HL-60/S4 treated with retinoic acid at 250 ng/mL for 4 days and 3 days (cell line): ENCODE measurements around the gene CRACR2B.

Experiments used
- in situ Hi-C: fragments of 300-500 bp; cut with MboI; formaldehyde crosslinking; loops from 2 replicates; pipeline ENCODE4 v1.7.0; 2022; ENCODE audit warnings: low sequenced_read_pairs

CRACR2B gene

GRCh38 chr11:863910-864827 is 36.5 kb downstream of the CRACR2B start:
- in situ Hi-C loops: loop anchor here (25.0 kb wide), 1 partner anchor 173 kb away; the partner anchor contains the start of gene MUC6

- in situ Hi-C loops: loop anchor here (25.0 kb wide), 1 partner anchor 172 kb away; the partner anchor contains the start of gene MUC6
These were observed 37.2 kb downstream of the CRACR2B start for GRCh38 chr11:864898-865297.

- in situ Hi-C loops: loop anchor here (25.0 kb wide), 1 partner anchor 172 kb away; the partner anchor contains the start of gene MUC6
These were observed 38.0 kb downstream of the CRACR2B start for GRCh38 chr11:865462-866430.

DNA sequence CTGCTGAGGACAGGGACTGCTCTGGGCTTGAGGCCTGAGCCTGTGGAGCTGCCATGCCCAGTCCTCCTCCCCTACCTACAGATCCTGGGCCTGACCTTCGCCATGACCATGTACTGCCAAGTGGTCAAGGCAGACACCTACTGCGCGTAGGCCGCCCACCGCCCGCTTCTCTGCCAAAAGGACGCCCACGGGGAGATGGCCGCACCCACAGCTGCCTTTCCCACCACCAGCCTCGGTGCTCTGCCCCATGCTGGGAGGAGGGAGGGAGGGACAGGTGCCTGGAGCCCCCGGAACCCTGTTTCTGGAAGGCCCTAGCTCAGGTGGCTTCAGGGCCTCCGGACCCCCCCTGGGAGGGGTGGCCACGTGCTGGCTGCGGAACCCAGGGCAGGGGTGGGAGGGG is 38.8 kb downstream of the CRACR2B start:
- in situ Hi-C loops: loop anchor here (25.0 kb wide), 1 partner anchor 171 kb away; the partner anchor contains the start of gene MUC6

DNA sequence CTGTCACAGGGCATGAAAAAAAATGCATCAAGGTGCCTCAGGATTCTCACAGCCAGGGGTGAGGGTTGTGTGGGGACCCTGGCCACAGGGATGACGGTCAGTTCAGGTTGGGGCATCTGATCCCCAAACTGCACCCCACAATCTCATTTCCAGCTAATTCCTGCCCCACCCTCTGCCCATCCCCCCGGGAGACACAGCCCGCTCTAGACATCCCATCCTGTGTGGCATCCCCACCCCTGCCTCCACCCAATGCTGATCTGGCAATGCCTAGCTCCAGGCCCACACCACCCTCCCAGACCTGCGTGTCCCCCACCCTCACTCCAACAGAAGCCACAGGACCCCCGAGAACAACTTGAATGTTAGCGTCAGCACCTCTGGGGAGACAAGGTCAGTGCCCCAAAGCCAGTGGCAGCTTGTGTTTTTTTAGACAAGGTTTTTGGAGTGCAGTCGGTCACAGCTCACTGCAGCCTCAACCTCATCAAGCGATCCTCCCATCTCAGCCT is 40.2 kb downstream of the CRACR2B start:
- in situ Hi-C loops: loop anchor here (25.0 kb wide), 1 partner anchor 169 kb away; the partner anchor contains the start of gene MUC6

GRCh38 chr11:868394-868793 is 40.7 kb downstream of the CRACR2B start:
- in situ Hi-C loops: loop anchor here (25.0 kb wide), 1 partner anchor 169 kb away; the partner anchor contains the start of gene MUC6

DNA sequence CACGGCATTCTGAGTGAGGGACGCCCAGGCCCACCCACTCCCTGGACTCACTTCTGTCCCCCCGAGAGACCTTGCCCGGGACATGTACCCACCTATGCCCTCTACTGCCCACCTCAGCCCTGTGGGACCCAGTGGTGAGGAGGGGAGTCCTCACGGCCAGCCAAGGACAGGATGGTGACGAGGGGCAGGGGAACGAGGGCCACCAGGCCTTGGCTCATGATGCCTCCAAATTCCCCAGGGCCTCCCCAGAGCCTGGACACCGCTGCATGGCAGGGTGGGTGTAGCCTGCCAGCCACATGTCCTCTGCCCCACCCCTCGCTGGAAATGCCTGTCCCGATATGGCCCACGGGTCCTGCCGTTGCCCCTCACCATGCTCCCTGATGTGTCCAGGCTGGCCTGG is 41.1 kb downstream of the CRACR2B start:
- in situ Hi-C loops: loop anchor here (25.0 kb wide), 1 partner anchor 168 kb away; the partner anchor contains the start of gene MUC6

DNA sequence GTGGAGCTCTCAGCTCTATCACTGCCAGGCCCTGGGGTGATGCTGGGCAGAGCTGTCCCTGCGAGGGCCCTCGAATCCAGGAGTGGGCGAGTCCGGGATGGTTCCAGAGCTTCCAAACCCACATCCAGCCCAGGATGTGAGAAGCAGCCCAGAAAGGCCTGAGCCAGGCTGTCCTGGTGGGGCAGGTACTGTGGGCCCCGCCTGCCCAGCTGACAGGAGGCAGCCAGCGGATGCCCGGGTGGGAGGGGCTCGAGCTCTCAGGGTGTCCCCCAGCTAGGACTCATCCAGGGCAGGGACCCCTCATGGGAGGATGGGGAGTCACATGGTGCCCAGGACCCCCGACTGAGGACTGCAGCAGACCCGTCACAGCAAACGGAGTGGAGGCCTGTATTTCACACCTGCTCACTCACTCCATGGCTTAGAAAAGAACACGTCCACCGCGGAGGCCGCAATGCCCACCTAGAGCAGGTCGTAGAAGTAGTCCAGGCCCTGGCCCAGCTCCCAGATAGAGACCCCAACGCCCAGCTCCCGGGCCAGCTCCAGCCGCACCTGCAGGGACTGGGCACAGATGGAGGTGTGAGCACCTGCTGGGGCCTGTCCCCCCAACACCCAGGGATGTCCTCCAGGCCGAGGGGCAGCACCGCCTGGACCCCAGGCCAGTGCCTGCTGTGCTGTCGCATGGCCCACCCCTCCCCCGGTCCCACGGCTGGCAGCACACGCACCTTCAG is 41.8 kb downstream of the CRACR2B start:
- in situ Hi-C loops: loop anchor here (25.0 kb wide), 1 partner anchor 168 kb away; the partner anchor contains the start of gene MUC6

DNA sequence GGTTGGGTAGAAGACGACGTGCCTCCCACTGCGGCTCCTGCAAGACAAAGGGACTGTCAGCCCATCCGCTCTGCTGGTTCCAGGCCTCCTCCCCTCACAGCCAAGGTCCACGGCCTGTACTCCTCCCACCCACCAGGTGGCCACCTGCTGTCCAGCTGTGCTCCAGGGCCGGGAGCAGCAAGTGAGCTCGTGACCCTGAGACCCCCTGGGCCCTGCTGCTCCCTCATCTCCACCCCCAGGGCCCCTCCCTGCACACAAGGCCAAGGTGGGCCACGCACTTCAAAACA is 42.4 kb downstream of the CRACR2B start:
- in situ Hi-C loops: loop anchor here (25.0 kb wide), 1 partner anchor 167 kb away; the partner anchor contains the start of gene MUC6

- in situ Hi-C loops: loop anchor here (25.0 kb wide), 1 partner anchor 167 kb away; the partner anchor contains the start of gene MUC6
These were observed 42.7 kb downstream of the CRACR2B start for GRCh38 chr11:870418-870817.

GRCh38 chr11:871472-871871 is 43.8 kb downstream of the CRACR2B start:
- in situ Hi-C loops: loop anchor here (25.0 kb wide), 1 partner anchor 166 kb away; the partner anchor contains the start of gene MUC6

- in situ Hi-C loops: loop anchor here (25.0 kb wide), 1 partner anchor 165 kb away; the partner anchor contains the start of gene MUC6
These were observed 45.1 kb downstream of the CRACR2B start for GRCh38 chr11:872799-873198.

GRCh38 chr11:873706-874105 is 46.0 kb downstream of the CRACR2B start:
- in situ Hi-C loops: loop anchor here (25.0 kb wide), 1 partner anchor 164 kb away; the partner anchor contains the start of gene MUC6

DNA sequence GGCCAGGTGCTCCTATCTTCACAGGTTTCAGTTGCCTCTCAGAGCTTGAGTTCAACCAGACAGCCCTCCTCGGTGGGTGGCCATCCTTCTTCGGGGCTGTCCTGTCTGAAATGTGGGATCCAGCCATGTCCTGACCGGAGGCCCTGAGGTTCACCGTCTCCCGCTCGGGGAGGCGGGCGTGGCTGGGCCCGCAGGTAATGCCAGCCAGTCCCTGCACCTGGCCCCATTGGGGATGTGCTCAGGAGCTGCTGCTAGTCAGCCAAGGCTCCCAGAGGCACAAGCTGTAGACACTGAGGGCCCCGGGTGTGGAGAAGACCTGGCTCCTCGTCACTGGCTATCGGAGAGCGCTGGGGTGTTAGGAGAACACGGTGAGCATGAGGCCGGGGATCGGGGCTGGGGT is 47.5 kb downstream of the CRACR2B start:
- in situ Hi-C loops: no loop called here

GRCh38 chr11:875769-876301 is 48.1 kb downstream of the CRACR2B start:
- in situ Hi-C loops: no loop called here

GRCh38 chr11:876545-876944 is 48.8 kb downstream of the CRACR2B start:
- in situ Hi-C loops: no loop called here

- in situ Hi-C loops: no loop called here
These were observed 49.8 kb downstream of the CRACR2B start for GRCh38 chr11:877565-877964.

DNA sequence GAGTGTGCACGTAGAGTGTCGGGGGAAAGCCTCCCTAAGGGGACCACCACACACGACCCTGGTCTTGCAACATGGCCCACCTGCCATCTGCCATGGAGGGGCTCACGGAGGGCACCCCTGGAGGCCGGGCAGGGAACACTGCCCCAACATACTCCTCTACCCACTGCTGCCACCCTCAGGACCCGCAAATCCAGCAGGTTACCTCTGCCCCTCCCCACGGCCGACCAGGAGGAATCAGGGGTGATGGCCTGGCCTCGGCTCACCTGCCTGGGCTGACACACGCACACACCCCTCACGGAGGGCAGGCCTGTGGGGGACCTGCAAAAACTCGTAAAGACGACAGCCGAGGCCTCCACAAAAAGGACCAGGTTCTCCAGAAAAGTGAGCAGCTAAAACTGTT is 52.7 kb downstream of the CRACR2B start:
- in situ Hi-C loops: no loop called here
